Inferior parietal cortex (tissue), 1 donor: ENCODE measurements around the gene COQ8A.

Experiments
- DNase-seq: peaks from one replicate; pipeline ENCODE4 v3.0.0-alpha.2; 2016; ENCODE audit errors: extremely low spot score

The COQ8A gene

DNA sequence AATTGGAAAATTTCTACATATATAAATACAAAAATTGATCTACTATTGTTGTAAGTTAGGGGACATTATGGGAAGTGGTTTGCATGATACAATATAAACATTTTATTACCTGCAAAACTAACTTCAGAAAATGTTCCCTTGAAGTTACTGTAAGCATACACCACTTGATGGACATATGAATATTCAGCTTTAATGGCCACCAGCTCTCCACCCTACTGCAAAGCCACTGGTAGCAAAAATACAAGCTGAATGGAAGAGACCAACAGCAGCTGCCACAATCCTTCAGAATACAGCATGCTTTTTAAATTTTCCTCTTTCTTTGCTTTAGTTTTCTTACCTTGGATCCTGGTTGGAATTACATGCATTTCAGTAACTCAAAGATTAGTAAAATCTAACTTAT, 69.8 kb downstream of the COQ8A start:
- no peak for DNase-seq

DNA sequence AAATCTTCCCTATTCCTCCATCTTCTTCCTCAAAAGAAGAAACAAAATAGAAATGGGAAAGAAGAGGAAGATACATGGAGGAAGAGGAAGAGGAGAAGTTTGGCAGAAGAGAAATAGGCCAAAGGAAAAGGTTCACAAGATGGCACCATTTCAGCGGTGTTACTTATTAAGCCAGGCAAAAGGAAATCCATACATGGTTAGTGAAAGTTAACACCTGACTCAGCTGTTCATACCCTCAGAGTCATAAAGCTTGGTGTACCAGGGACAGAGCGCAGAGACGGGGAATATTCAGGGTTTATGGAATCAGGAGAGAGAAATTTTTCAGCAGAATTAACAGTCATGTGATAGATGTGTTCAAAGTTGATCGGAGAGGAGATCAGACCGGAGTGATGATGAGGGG, 70.6 kb downstream of the COQ8A start:
- no peak for DNase-seq

DNA sequence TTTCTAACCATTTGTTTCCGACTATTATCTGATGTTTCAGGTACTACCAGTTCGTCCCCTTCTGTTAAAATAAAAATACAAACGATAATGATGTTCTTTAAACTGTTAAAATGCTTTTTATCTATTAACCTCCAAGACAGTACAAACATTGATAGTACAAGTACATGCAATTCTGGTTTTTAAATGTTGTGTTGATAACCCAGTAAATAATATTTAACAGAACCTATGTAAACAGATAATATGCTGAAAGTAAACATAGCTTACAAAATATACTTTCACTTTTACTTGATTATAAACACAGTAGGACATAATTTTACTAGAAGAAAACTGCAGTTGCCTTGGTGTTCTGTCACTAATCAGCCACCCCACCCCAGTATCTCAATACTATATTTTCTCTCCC, 76.9 kb downstream of the COQ8A start:
- no peak for DNase-seq

DNA sequence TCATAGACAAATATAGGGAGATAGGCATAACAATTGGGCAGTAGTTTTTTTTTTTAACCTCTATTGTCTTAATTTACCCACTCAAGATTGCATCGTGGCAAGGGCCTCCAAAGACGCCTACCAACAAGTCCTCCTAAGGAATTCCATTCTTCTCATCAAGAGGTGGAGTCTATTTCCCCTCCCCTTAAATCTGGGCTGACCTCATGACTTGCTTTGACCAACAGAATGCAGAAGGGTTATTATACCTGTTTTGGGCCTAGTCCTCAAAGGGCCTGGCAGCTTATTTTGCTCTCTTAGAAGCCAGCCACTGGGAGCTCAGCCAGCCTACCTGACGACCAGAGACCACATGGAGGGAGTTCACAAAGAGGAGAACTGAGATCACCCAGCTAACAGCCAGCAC, 92.3 kb downstream of the COQ8A start:
- DNase-seq: no peak

GRCh38 chr1:227033880-227034279, 93.8 kb downstream of the COQ8A start:
- no peak for DNase-seq

DNA sequence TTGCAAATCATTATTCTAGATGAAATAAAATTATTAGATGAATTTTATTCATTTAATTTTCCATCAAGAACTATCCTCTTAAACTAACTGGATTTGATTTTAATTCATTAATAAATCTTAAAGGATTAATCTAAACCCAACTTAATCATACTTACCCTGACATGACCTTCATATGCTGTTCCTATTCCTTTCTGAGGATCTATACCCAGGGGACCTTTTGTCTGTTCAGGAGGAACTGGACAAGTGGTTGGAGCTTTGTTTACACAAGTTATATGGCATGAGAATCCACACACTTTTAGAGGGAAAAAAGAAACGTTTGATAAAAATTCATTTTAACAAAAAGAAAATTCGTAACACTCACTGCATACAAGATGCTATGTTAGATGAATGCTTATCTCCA, 95.2 kb downstream of the COQ8A start:
- DNase-seq: no peak

DNA sequence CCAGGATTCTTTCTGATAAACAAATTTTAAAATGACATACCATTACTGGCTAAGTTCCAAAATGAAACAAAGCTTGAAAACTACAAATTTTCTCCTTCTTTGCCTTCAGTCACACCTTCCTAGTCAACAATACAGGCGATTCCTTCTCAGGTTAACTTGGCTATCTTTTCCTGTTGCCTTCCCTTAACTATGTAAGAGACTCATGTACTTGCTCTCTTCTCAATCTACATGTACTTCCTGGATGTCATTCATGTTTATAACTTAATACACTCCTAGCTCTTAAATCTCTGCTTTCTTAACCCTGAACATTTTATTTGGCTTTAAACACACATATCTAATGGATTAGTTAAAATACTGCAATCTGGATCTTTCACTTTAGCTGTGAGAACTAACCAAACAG, 97.0 kb downstream of the COQ8A start:
- DNase-seq: no peak
